NOMO-1 treated with DMSO at 0.1 percent for 48 hours (cell line): Measurements from ENCODE around the gene ALG13.
"Not testable (repeated sequence)": the region's sequence is repeated elsewhere in the genome, so short reads cannot be mapped to it uniquely, and the experiment has no call there.

Source experiments
- DNase-seq: peaks from one replicate; lab custom pipeline; 2025; ENCODE audit not compliant: unreplicated experiment; lab: John Stamatoyannopoulos, UW

The ALG13 gene

GRCh38 chrX:111680988-111681779 is at the start of gene ALG13:
ALG13 (plus strand) TSS chrX:111681170; CDS start chrX:111681219, 49 bp downstream.
- DNase-seq = peak; percentile 69

GRCh38 chrX:111634823-111635729 is 45.9 kb upstream of the ALG13 start:
- DNase-seq = no peak

- no peak for DNase-seq
These were observed 39.0 kb upstream of the ALG13 start for GRCh38 chrX:111641969-111642368.

GRCh38 chrX:111645165-111645564 is 35.8 kb upstream of the ALG13 start:
- not testable (repeated sequence) for DNase-seq

GRCh38 chrX:111645607-111646006 is 35.4 kb upstream of the ALG13 start:
- DNase-seq = no peak

- DNase-seq = no peak
These were observed 34.5 kb upstream of the ALG13 start for GRCh38 chrX:111646515-111646914.

GRCh38 chrX:111648802-111649201 is 32.2 kb upstream of the ALG13 start:
- DNase-seq = no peak

- DNase-seq = no peak
These were observed 31.3 kb upstream of the ALG13 start for GRCh38 chrX:111649638-111650037.

GRCh38 chrX:111650845-111651244 is 30.1 kb upstream of the ALG13 start:
- no peak for DNase-seq

- no peak for DNase-seq
These were observed 28.3 kb upstream of the ALG13 start for GRCh38 chrX:111652719-111653118.

- DNase-seq = no peak
These were observed 19.7 kb upstream of the ALG13 start for GRCh38 chrX:111661241-111661640.

- DNase-seq = peak; percentile 39
These were observed 18.7 kb upstream of the ALG13 start for GRCh38 chrX:111662292-111662691.

- DNase-seq = no peak
These were observed 9.3 kb upstream of the ALG13 start for GRCh38 chrX:111671668-111672067.

- no peak for DNase-seq
These were observed 6.3 kb downstream of the ALG13 start for GRCh38 chrX:111687305-111687704.

- no peak for DNase-seq
These were observed 14.4 kb downstream of the ALG13 start for GRCh38 chrX:111695297-111695880.

- peak; percentile 12 for DNase-seq
These were observed 38.6 kb downstream of the ALG13 start for GRCh38 chrX:111719426-111720210.

- no peak for DNase-seq
These were observed 47.1 kb downstream of the ALG13 start for GRCh38 chrX:111728096-111728495.

GRCh38 chrX:111731351-111731750 is 50.4 kb downstream of the ALG13 start:
- DNase-seq = no peak

GRCh38 chrX:111736571-111736970 is 55.6 kb downstream of the ALG13 start:
- DNase-seq = no peak

- no peak for DNase-seq
These were observed 61.0 kb downstream of the ALG13 start for GRCh38 chrX:111742018-111742417.

GRCh38 chrX:111743316-111743715 is 62.3 kb downstream of the ALG13 start:
- DNase-seq = no peak
